HG02973 (cell line): ENCODE results near the gene DYNLT4.
"Not testable (repeated sequence)": the region's sequence is repeated elsewhere in the genome, so short reads cannot be mapped to it uniquely, and the experiment has no call there.

Experiments used
- ATAC-seq: cut with Tn5 transposase; IDR thresholded peaks from one replicate; pipeline ENCODE4 v1.9.1; 2021; ENCODE audit warnings: moderate library complexity; ENCODE audit not compliant: unreplicated experiment

DYNLT4 gene

GRCh38 chr1:44810762-44811105, 3.6 kb upstream of the DYNLT4 start:
- ATAC-seq, result not testable (repeated sequence)

- ATAC-seq, result no peak
These were observed 3.1 kb upstream of the DYNLT4 start for GRCh38 chr1:44810101-44810761.

GRCh38 chr1:44808938-44809917, 2.1 kb upstream of the DYNLT4 start:
- peak; percentile 38 for ATAC-seq

GRCh38 chr1:44808063-44808937, 1.1 kb upstream of the DYNLT4 start, which contains the start of gene BTBD19:
TSS of gene BTBD19 (plus strand) at chr1:44808523. CDS start at chr1:44808821, 298 bp downstream.
- peak; percentile 22 for ATAC-seq

GRCh38 chr1:44807364-44808062, 362 bp upstream of the DYNLT4 start:
- ATAC-seq, result peak; percentile 34

GRCh38 chr1:44806025-44806703, 987 bp downstream of the DYNLT4 start:
- no peak for ATAC-seq

- ATAC-seq, result no peak
These were observed 1.7 kb downstream of the DYNLT4 start for GRCh38 chr1:44805311-44806024.

GRCh38 chr1:44803312-44804095, 3.6 kb downstream of the DYNLT4 start:
- ATAC-seq, result no peak

- no peak for ATAC-seq
These were observed 4.2 kb downstream of the DYNLT4 start for GRCh38 chr1:44803062-44803311.

- no peak for ATAC-seq
These were observed 4.7 kb downstream of the DYNLT4 start for GRCh38 chr1:44802306-44803061.

GRCh38 chr1:44801491-44802305, 5.5 kb downstream of the DYNLT4 start:
- no peak for ATAC-seq

GRCh38 chr1:44799770-44800584, 7.2 kb downstream of the DYNLT4 start, which contains the start of gene PLK3:
TSS of gene PLK3 (plus strand) at chr1:44800377. CDS start at chr1:44800464, 87 bp downstream.
- ATAC-seq, result peak; percentile 73

GRCh38 chr1:44798481-44799365, 8.4 kb downstream of the DYNLT4 start:
- ATAC-seq, result no peak

GRCh38 chr1:44797886-44798285, 9.3 kb downstream of the DYNLT4 start:
- not testable (repeated sequence) for ATAC-seq
